GM21619 (cell line): Measurements from ENCODE around the gene MSANTD1.
"Not testable (repeated sequence)": the region's sequence is repeated elsewhere in the genome, so short reads cannot be mapped to it uniquely, and the experiment has no call there.

Source experiments
- ATAC-seq: cut with Tn5 transposase; IDR thresholded peaks from one replicate; pipeline ENCODE4 v1.9.1; 2021; ENCODE audit not compliant: unreplicated experiment

Gene MSANTD1

GRCh38 chr4:3299976-3300671 lies 51.2 kb downstream of the MSANTD1 start:
- ATAC-seq, result no peak

DNA sequence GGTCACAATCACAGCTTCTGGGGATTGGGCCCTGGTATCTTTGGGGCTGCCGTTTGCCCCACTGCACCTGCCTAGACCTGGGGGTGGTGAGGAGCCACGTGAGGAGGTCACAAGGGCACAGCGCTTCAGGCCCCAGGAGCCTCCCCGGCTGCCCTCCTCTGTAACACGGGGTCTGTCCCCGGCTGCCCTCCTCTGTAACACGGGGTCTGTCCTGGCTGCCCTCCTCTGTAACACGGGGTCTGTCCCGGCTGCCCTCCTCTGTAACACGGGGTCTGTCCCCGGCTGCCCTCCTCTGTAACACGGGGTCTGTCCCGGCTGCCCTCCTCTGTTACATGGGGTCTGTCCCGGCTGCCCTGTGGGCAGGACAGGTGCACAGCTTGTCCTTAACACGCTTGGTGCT lies 51.9 kb downstream of the MSANTD1 start:
- ATAC-seq, result not testable (repeated sequence)

GRCh38 chr4:3301450-3302172 lies 52.7 kb downstream of the MSANTD1 start:
- ATAC-seq, result no peak

DNA sequence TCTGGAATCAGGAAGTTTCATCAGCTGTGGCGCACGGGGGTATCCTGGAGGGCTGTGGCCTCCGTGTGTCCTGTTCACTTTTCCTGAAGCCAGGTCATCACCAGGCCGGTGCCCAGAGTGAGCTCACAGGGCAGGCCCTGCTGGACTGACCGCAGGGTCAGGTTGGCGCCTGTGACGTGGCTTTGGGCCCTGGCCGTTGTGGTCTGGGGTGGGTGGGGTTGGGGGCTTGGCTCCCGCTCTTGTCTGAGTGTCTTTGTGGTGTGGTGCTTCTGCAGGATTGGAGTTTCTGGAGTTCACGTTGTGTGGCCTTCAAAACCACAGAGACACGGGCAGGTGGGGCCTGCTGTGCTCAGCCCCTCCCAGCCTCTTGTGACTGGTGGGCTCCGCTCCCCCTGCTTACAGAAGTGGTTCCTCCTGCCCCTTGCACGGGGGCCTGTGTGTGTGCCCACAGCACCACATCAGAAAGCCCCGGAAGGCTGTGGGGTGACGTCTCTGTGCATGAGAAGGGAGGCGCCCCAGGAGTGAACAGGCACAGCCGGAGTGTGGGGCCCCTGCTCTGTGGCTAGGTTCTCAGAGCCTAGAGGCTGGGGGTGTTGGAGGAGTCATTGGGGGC lies 53.3 kb downstream of the MSANTD1 start:
- no peak for ATAC-seq

GRCh38 chr4:3302786-3303564 lies 54.0 kb downstream of the MSANTD1 start:
- ATAC-seq, result no peak

DNA sequence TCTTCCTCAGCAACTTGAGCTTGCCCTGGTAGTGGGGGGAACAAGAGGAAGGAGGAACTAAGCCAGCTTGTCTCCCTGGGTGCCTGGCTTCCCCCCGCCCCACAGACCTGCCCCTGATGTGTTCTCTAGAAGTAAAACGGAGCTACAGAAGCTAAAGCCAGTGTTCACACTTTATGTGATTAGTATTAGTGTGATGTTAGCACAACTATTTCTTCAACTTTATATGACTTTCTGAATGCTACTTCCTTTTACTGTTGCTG lies 54.5 kb downstream of the MSANTD1 start:
- no peak for ATAC-seq

- ATAC-seq, result no peak
Observed at GRCh38 chr4:3303923-3304710, 55.2 kb downstream of the MSANTD1 start.

DNA sequence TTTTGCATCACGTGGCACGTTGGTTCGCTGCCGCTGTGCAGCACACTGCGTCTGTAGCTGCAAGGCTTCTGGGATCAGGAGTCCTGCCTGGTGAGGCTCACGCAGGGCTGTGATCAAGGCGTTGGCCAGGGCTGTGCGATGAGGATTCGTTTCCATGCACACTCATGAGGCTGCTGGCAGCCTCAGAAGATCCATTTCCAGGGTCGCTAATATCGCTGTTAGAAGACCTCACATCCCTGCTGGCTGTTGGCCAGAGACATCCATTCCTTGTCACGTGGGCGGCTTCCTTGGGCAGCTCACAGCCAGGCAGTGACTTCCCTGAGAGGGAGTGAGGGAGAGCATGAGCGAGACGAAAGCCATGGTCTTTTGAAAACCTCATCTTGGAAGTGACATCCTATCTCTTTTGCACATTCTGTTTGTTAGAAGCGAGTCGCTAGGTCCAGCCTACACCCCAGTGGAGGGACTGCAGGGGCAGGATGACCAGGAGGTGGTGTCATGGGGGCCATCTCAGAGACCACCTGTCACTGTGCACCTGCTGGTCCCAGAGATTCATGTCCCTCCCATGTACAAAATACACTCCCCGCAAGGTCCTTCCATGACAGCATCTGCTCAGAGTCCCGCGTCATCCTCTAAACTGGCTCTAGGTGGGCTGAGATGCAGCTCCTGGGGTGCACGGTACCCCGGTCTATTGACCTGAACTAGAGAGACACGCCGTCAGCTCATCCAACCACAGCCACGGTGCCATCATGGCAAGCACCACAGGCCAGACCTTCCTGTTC lies 56.1 kb downstream of the MSANTD1 start:
- no peak for ATAC-seq

- no peak for ATAC-seq
Observed at GRCh38 chr4:3305610-3306371, 56.8 kb downstream of the MSANTD1 start.
